Ammon's horn (tissue), 1 donor: ENCODE measurements around the gene DLG2.
"Not testable (repeated sequence)": the region's sequence is repeated elsewhere in the genome, so short reads cannot be mapped to it uniquely, and the experiment has no call there.

ENCODE experiments used
- DNase-seq: peaks from one replicate; pipeline ENCODE4 v3.0.0-alpha.2; 2016; ENCODE audit warnings: low spot score

Gene DLG2

GRCh38 chr11:84358034-84358433, 1269.1 kb downstream of the DLG2 start:
- no peak for DNase-seq

DNA sequence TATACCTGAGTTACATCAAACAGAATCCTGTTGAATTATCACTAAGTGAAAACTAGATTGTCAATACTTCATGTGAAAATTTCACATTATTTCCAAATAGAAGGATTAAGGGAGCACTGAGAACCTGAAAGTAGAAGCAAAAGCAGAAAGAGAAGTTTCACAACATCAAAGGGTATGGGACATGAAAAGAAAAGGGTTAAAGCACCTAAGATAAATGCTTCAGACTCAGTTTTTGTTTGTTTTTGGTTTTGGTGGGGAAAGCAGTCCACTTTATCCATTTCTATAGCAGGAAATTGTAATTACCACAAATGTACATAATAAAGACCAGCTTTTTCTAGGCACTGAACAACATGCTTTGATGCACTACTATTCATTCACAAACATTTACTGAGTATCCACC, 1271.2 kb downstream of the DLG2 start:
- no peak for DNase-seq

- DNase-seq: no peak
These were observed 1281.5 kb downstream of the DLG2 start for GRCh38 chr11:84345597-84345996.

GRCh38 chr11:84345027-84345426, 1282.1 kb downstream of the DLG2 start:
- DNase-seq: no peak

DNA sequence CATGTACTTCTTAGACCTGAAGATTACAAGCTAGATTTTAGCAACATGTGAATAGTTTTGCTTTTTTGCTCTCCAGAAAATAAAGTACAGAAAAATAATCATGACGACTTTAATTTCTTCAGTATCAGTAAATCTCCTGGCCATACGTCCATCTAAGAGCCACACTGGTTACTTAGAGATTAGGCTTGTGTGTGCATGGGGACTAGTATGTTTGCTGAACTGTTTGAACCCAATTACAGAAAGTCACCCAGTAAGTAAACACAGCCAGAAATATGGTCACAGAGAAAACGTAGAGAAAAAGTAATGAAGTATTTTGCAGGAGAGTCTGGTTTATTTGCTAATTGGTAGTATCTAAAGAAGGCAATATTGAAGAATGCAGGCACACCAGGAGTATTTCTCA, 1287.3 kb downstream of the DLG2 start:
- DNase-seq: no peak

DNA sequence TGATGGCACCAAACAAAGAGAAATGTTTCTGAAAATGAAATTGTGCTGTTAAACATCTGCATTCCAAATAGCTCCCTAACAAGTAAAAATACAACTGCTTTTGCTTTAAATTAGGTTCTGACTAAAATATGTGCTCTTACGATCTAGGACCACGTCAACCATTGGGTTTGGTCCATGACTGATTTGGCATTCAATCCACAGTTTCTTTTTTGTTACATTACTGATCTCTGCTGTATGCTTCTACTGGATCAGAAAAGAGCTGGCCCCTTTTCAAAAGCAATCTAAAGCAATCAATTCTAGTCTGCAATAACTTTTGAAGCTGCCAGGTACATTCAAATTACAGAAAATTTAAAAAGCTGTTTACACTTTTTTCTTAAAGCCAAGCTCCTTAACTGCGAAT, 1293.9 kb downstream of the DLG2 start:
- DNase-seq: no peak

- no peak for DNase-seq
These were observed 1304.9 kb downstream of the DLG2 start for GRCh38 chr11:84322211-84322610.

GRCh38 chr11:84319863-84320262, 1307.3 kb downstream of the DLG2 start:
- no peak for DNase-seq

GRCh38 chr11:84316866-84317555, 1310.1 kb downstream of the DLG2 start:
- peak; percentile 93 for DNase-seq

- peak; percentile 30 for DNase-seq
These were observed 1313.2 kb downstream of the DLG2 start for GRCh38 chr11:84313830-84314359.

GRCh38 chr11:84310268-84310667, 1316.9 kb downstream of the DLG2 start:
- DNase-seq: no peak

GRCh38 chr11:84308491-84308890, 1318.7 kb downstream of the DLG2 start:
- DNase-seq: not testable (repeated sequence)

DNA sequence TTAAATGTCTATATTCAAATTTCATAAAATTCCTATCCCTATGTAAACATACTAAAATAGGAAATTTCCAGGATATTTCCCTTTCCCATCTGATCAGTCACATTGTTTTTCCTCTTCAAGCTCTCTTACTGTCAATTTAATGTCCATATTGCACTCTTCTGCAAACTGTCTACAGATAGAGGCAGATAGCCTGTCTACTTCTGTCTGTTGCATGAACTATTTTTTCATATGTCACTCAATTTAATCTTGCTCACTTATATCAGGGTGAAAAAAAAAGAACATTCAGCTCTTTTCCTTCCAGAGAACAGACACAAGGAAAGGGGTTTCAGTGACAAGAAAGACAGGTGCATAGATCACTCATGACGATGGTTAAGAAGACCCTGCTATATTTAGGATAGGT, 1327.1 kb downstream of the DLG2 start:
- DNase-seq: no peak

- no peak for DNase-seq
These were observed 1329.6 kb downstream of the DLG2 start for GRCh38 chr11:84297570-84297969.

DNA sequence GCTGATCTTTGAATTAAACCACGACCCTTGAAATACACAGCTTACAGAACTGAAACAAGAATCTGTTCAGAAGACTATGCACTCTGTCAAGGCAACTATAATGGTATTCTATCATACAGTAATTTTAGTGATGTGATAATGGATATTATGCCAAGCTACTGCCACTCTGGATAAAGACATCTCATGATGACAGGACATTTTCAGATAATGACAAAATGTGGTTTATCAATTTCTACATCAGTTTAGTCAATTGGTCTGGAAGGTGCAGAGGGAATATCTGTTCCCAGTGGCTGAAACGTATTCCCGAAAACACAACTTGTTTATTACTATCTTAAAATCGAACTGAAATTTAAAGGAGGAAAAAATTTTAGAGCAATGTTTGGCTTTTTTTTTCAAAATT, 1331.3 kb downstream of the DLG2 start:
- DNase-seq: no peak

GRCh38 chr11:84292955-84293354, 1334.2 kb downstream of the DLG2 start:
- no peak for DNase-seq

GRCh38 chr11:84292006-84292405, 1335.1 kb downstream of the DLG2 start:
- no peak for DNase-seq

- DNase-seq: no peak
These were observed 1336.5 kb downstream of the DLG2 start for GRCh38 chr11:84290647-84291046.

DNA sequence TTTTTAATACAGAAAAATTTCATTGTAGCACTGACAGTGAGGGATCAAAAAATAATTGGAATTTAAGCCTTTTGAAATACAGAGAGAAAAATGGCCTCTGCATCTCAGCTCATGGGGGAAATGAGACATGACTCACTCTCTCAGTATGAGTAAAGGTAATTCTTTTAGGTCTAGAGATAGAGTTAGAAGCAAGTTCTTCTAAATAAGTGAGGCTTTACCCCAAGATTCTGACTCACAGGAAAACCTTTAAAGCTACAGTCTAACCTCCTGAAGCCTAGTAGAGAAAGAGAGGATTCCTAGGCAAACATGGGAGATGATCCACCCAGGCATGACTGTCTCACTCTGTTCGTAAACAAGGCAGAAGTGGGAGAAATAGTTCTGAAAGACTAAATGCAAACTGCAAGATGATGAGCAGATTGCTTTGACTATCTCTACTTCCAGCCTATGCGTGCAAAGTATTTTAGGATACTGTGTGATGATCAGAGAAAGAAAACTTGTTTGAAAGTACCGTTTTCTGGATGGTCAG, 1337.7 kb downstream of the DLG2 start:
- DNase-seq: no peak

- no peak for DNase-seq
These were observed 1353.6 kb downstream of the DLG2 start for GRCh38 chr11:84273541-84273940.

DNA sequence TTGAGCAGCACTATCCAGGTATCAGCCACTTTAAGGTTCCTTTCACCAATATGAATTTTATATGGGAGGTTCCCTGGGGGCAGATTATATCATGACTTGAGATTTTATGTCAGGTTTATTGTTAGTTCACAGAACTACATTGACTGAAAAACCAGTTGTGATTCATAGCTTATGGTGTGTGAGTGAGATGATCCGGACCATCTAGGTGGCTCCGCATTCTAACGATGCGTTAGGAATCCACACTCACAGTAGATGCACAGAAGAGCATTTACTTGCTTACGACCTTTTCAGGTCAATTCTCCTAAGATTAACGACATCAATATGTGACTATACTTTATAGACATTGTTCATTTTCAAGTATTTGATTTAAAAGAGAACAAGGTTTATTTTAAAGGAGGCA, 1356.7 kb downstream of the DLG2 start:
- DNase-seq: no peak

DNA sequence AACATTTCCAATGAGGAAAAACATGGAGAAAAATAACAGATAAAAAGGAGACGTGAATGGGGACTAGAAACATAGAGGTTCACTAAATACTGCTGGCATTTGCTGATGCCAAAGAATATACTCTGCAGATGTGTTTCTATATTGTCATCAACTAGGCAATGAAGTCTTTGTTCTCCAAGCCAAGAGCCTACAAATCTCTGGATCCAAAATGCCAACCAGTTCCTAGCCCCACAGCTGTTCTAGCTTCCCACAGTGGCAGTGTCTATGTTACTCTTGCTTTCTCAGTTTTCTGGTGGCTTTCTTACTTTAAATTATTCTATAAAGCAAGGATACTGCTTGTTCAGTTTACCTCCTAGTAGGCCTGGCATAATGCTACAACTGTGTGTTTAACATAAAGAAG, 1363.1 kb downstream of the DLG2 start:
- peak; percentile 93 for DNase-seq

DNA sequence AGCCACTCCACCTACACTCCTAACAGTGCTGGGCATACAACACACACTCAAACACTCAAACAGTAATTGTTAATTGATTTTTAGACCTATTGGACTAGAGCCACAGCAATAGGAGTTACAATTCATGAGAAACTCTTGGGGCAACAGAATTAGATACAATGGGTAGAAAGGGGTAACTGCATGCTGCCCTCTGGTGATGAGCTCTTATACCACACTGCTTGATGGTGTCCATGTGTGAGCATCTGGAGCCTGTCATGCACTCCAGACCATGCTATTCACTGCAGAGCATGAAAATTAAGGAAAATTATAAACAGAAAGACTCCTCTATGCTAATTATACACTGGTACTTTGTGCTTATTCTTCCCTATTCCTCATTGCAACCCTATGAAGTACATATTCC, 1365.4 kb downstream of the DLG2 start:
- DNase-seq: no peak

- peak; percentile 55 for DNase-seq
These were observed 1366.3 kb downstream of the DLG2 start for GRCh38 chr11:84260862-84261261.
